MM.1S (cell line): ENCODE measurements around the gene VDAC1.

Experiments
- DNase-seq: peaks from one replicate; pipeline ENCODE4 v3.0.0-alpha.2; 2015
- H2AFZ ChIP-seq: fragments of 300-600 bp; sonication (generic); 2 replicates; pipeline ENCODE4 v1.6.0; 2016; ENCODE audit warnings: antibody characterized with exemption, low read length
- H3F3A ChIP-seq: fragments of 300-600 bp; sonication (generic); 2 replicates; pipeline ENCODE4 v1.6.1; 2016; ENCODE audit warnings: mild to moderate bottlenecking, antibody characterized with exemption, low read length, moderate library complexity, mixed read lengths; ENCODE audit not compliant: insufficient read depth
- H3K27ac ChIP-seq: fragments of 300-600 bp; sonication (generic); 2 replicates; pipeline ENCODE4 v1.5.1; 2016; ENCODE audit warnings: mild to moderate bottlenecking, low read length
- H3K27me3 ChIP-seq: fragments of 300-600 bp; sonication (generic); replicated peaks from 2 replicates; pipeline ENCODE4 v1.6.0; 2016; ENCODE audit warnings: low read length; ENCODE audit not compliant: insufficient read depth
- H3K36me3 ChIP-seq: fragments of 300-600 bp; sonication (generic); replicated peaks from 2 replicates; pipeline ENCODE4 v1.6.1; 2016; ENCODE audit warnings: mild to moderate bottlenecking, low read length, mixed read lengths; ENCODE audit not compliant: insufficient read depth
- H3K4me1 ChIP-seq: fragments of 300-600 bp; sonication (generic); 2 replicates; pipeline ENCODE4 v1.6.1; 2016; ENCODE audit warnings: low read length, mixed read lengths
- H3K4me2 ChIP-seq: fragments of 300-600 bp; sonication (generic); 2 replicates; pipeline ENCODE4 v1.6.0; 2016; ENCODE audit warnings: low read depth, low read length
- H3K4me3 ChIP-seq: fragments of 300-600 bp; sonication (generic); 2 replicates; pipeline ENCODE4 v1.5.1; 2016; ENCODE audit warnings: low read length, mixed read lengths
- H3K79me2 ChIP-seq: fragments of 300-600 bp; sonication (generic); 2 replicates; pipeline ENCODE4 v1.6.1; 2016; ENCODE audit warnings: mixed run types, low read length, mixed read lengths
- H3K9ac ChIP-seq: fragments of 300-600 bp; sonication (generic); 2 replicates; pipeline ENCODE4 v1.6.1; 2016; ENCODE audit warnings: low read length, mixed read lengths
- H3K9me2 ChIP-seq: fragments of 300-600 bp; sonication (generic); replicated peaks from 2 replicates; pipeline ENCODE4 v1.6.1; 2016; ENCODE audit warnings: mild to moderate bottlenecking, low read length, mixed read lengths; ENCODE audit not compliant: insufficient read depth
- H3K9me3 ChIP-seq: fragments of 300-600 bp; sonication (generic); replicated peaks from 2 replicates; pipeline ENCODE4 v1.6.1; 2016; ENCODE audit warnings: mild to moderate bottlenecking, low read length, mixed read lengths; ENCODE audit not compliant: insufficient read depth
- H4K20me1 ChIP-seq: fragments of 300-600 bp; sonication (generic); 2 replicates; pipeline ENCODE4 v1.6.1; 2016; ENCODE audit warnings: mild to moderate bottlenecking, low read length, moderate library complexity, mixed read lengths; ENCODE audit not compliant: insufficient read depth
- CTCF ChIP-seq: fragments of 300-600 bp; sonication (generic); IDR thresholded peaks from 2 replicates; pipeline ENCODE4 v1.5.1; 2016; ENCODE audit warnings: antibody characterized with exemption, low read length, mixed read lengths
- EZH2 ChIP-seq: fragments of 300-600 bp; sonication (generic); optimal IDR thresholded peaks from 2 replicates; pipeline ENCODE3; 2017; ENCODE audit warnings: low read depth, mild to moderate bottlenecking, antibody characterized with exemption, low read length, mixed read lengths
- EZH2phosphoT487 ChIP-seq: fragments of 300-600 bp; sonication (generic); IDR thresholded peaks from 2 replicates; pipeline ENCODE4 v1.6.1; 2018; ENCODE audit warnings: antibody characterized with exemption, low read length

VDAC1 gene

GRCh38 chr5:134046801-134047686 is 42.3 kb upstream of the VDAC1 start:
- H3K27me3 ChIP-seq: no peaks in the 10 kb centered on the region
- no peak overlapping the region for H3K4me3 ChIP-seq
- no peak overlapping the region for H2AFZ ChIP-seq
- H3K79me2 ChIP-seq: no peaks in the 10 kb centered on the region
- no peak for DNase-seq
- no peak overlapping the region for H3K4me2 ChIP-seq
- H3K9me2 ChIP-seq: no peaks in the 10 kb centered on the region
- no peaks in the 10 kb centered on the region for H3K9me3 ChIP-seq
- H3K27ac ChIP-seq: no peak overlapping the region
- H3K9ac ChIP-seq: no peak overlapping the region
- no peaks in the 10 kb centered on the region for H3F3A ChIP-seq
- no peaks in the 10 kb centered on the region for H3K36me3 ChIP-seq
- TF ChIP-seq CTCF: no peak
- TF ChIP-seq EZH2: no peak
- no peak for TF ChIP-seq EZH2phosphoT487
- H4K20me1 ChIP-seq: no peaks in the 10 kb centered on the region
- no peaks in the 10 kb centered on the region for H3K4me1 ChIP-seq

GRCh38 chr5:134046330-134046729 is 41.6 kb upstream of the VDAC1 start:
- no peak overlapping the region for H3K9ac ChIP-seq
- DNase-seq: no peak
- H4K20me1 ChIP-seq: no peaks in the 10 kb centered on the region
- no peaks in the 10 kb centered on the region for H3K9me3 ChIP-seq
- no peaks in the 10 kb centered on the region for H3K27me3 ChIP-seq
- H3K27ac ChIP-seq: no peak overlapping the region
- H2AFZ ChIP-seq: no peak overlapping the region
- H3K4me3 ChIP-seq: no peak overlapping the region
- H3K4me1 ChIP-seq: no peaks in the 10 kb centered on the region
- no peaks in the 10 kb centered on the region for H3K36me3 ChIP-seq
- H3K9me2 ChIP-seq: no peaks in the 10 kb centered on the region
- no peak overlapping the region for H3K4me2 ChIP-seq
- no peaks in the 10 kb centered on the region for H3F3A ChIP-seq
- H3K79me2 ChIP-seq: no peaks in the 10 kb centered on the region
- no peak for TF ChIP-seq CTCF
- no peak for TF ChIP-seq EZH2phosphoT487
- no peak for TF ChIP-seq EZH2

GRCh38 chr5:134043793-134044792 is 39.3 kb upstream of the VDAC1 start:
- no peak overlapping the region for H2AFZ ChIP-seq
- no peaks in the 10 kb centered on the region for H3K36me3 ChIP-seq
- H3F3A ChIP-seq: no peaks in the 10 kb centered on the region
- no peak for DNase-seq
- H3K4me2 ChIP-seq: no peak overlapping the region
- H3K79me2 ChIP-seq: no peaks in the 10 kb centered on the region
- no peaks in the 10 kb centered on the region for H3K9me2 ChIP-seq
- H3K27me3 ChIP-seq: no peaks in the 10 kb centered on the region
- TF ChIP-seq EZH2phosphoT487 (no peak), CTCF (no peak), EZH2 (no peak)
- H3K9ac ChIP-seq: no peak overlapping the region
- H3K9me3 ChIP-seq: no peaks in the 10 kb centered on the region
- no peak overlapping the region for H3K27ac ChIP-seq
- H3K4me1 ChIP-seq: no peaks in the 10 kb centered on the region
- H3K4me3 ChIP-seq: no peak overlapping the region
- no peaks in the 10 kb centered on the region for H4K20me1 ChIP-seq
